Dendritic cell treated with granulocyte-macrophage colony-stimulating factor and Interleukin-4, amounts not matched to agents 40 ng/mL and 50 ng/mL, for 4 days (primary cell): Measurements from ENCODE around the gene SYNGAP1.
"Not testable (repeated sequence)": the region's sequence is repeated elsewhere in the genome, so short reads cannot be mapped to it uniquely, and the experiment has no call there.

ENCODE experiments used
- H3K27ac Mint-ChIP-seq: one replicate; pipeline ENCODE4 v1.8.0; 2022; ENCODE audit warnings: mild to moderate bottlenecking, mixed read lengths
- H3K27me3 Mint-ChIP-seq: one replicate; pipeline ENCODE4 v1.8.0; 2022; ENCODE audit warnings: mild to moderate bottlenecking, mixed read lengths
- H3K36me3 Mint-ChIP-seq: one replicate; pipeline ENCODE4 v1.8.0; 2022; ENCODE audit warnings: low read depth, mixed read lengths
- H3K4me1 Mint-ChIP-seq: one replicate; pipeline ENCODE4 v1.8.0; 2022; ENCODE audit warnings: low read depth, mixed read lengths
- H3K4me3 Mint-ChIP-seq: one replicate; pipeline ENCODE4 v1.8.0; 2022; ENCODE audit warnings: mild to moderate bottlenecking, moderate library complexity, mixed read lengths
- H3K9me3 Mint-ChIP-seq: one replicate; pipeline ENCODE4 v1.8.0; 2022; ENCODE audit warnings: mixed read lengths
- intact Hi-C: fragments of 100-400 bp; cut with micrococcal nuclease; formaldehyde crosslinking; loops from one replicate; pipeline ENCODE4 v1.15.0; 2022

Gene SYNGAP1

DNA sequence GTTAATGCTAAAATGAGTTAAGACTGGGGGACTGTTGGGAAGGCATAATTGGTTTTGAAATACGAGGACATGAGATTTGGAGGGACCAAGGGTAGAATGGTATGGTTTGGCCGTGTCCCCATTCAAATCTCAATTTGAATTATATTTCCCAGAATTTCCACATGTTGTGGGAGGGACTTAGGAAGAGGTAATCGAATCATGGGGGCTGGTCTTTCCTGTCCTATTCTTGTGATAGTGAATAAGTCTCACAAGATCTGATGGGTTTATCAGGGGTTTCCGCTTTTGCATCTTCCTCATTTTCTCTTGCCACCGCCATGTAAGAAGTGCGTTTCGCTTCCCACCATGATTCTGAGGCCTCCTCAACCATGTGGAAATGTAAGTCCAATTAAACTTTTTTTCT is 47.2 kb downstream of the SYNGAP1 start:
- H3K9me3 Mint-ChIP-seq: no peaks in the 10 kb centered on the region
- H3K4me1 Mint-ChIP-seq: no peaks in the 10 kb centered on the region
- intact Hi-C loops: no loop called here
- no peak overlapping the region for H3K27ac Mint-ChIP-seq
- no peaks in the 10 kb centered on the region for H3K36me3 Mint-ChIP-seq
- no peak overlapping the region for H3K4me3 Mint-ChIP-seq
- peaks cover 3% of the 10 kb centered on the region for H3K27me3 Mint-ChIP-seq

DNA sequence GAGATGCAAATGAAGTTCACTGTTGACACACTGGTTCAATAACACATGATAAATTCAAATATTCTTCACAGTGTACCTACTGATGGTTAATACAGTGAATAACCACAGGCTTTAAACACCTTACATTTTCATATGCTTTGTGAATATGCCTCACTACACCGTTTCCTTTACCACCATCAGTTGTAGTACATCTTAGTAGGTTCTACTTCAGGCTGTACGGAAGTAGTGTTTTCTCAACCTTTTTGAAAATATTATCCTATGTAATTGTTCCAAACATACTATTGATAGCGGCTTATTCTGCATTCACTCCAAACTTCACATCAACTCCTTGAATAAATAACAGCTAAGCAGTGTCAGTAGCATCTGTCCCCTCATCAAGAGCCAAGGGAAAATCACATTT is 49.8 kb downstream of the SYNGAP1 start:
- Mint-ChIP-seq H3K4me3 (no peak overlapping the region), H3K9me3 (no peaks in the 10 kb centered on the region), H3K27me3 (no peaks in the 10 kb centered on the region), H3K4me1 (no peaks in the 10 kb centered on the region), H3K27ac (no peak overlapping the region), H3K36me3 (no peaks in the 10 kb centered on the region)
- intact Hi-C loops: no loop called here

DNA sequence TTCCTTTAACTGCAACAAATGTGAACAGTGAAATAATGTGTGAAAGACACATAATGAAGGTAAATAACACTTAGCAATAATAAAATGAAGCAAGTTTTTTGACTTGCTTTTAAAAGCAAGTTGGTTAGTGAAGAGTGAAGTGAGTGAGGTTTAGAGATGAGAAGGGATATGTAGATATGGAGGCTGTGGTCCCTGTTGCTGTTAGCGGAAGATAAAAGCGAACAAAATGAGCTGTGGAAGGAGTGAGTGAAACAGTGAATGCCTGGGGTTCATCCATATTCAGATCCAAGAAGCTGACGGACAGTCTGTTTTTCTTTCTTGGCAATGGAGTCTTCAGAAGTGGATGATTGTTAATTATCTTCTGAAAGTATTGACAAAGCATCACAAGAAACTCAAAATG is 58.0 kb downstream of the SYNGAP1 start:
- intact Hi-C loops: no loop called here
- Mint-ChIP-seq H3K9me3 (no peaks in the 10 kb centered on the region), H3K36me3 (no peaks in the 10 kb centered on the region), H3K4me3 (no peak overlapping the region), H3K4me1 (no peaks in the 10 kb centered on the region), H3K27me3 (peaks cover 14% of the 10 kb centered on the region), H3K27ac (no peak overlapping the region)

DNA sequence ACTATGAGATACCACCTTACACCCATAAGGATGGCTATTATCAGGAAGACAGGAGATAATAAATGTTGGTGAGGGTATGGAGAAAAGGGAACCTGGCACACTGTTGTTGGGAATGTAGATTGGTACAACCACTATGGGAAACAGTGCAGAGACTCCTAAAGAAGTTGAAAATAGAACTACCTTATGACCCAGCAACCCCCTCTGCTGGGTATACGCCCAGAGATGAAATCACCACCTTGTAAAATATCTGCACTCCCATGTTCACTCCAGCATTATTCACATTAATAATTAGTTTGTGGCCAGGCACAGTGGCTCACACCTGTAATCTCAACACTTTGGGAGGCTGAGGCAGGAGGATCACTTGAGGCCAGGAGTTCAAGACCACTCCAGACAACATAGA is 61.3 kb downstream of the SYNGAP1 start:
- H3K36me3 Mint-ChIP-seq: no peaks in the 10 kb centered on the region
- no peaks in the 10 kb centered on the region for H3K9me3 Mint-ChIP-seq
- intact Hi-C loops: no loop called here
- H3K27ac Mint-ChIP-seq: no peak overlapping the region
- H3K4me3 Mint-ChIP-seq: no peak overlapping the region
- no peaks in the 10 kb centered on the region for H3K4me1 Mint-ChIP-seq
- H3K27me3 Mint-ChIP-seq: peaks cover 11% of the 10 kb centered on the region

DNA sequence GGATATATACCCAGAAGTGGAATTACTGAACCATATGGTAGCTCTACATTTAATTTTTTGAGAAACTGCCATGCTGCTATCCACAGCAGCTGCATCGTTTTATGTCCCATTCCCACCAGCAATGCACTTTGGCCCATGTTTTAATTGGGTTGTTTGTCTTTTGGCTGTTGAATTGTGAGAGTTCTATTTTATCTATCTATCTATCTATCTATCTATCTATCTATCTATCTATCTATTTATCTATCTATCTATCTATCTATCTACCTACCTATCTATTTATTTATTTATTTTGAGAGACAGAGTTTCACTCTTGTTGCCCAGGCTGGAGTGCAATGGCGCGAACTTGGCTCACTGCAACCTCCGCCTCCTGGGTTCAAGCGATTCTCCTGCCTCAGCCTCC is 62.8 kb downstream of the SYNGAP1 start:
- peaks cover 12% of the 10 kb centered on the region for H3K27me3 Mint-ChIP-seq
- H3K27ac Mint-ChIP-seq, H3K4me1 Mint-ChIP-seq, H3K4me3 Mint-ChIP-seq, H3K36me3 Mint-ChIP-seq, H3K9me3 Mint-ChIP-seq, intact Hi-C loops: not testable (repeated sequence)

DNA sequence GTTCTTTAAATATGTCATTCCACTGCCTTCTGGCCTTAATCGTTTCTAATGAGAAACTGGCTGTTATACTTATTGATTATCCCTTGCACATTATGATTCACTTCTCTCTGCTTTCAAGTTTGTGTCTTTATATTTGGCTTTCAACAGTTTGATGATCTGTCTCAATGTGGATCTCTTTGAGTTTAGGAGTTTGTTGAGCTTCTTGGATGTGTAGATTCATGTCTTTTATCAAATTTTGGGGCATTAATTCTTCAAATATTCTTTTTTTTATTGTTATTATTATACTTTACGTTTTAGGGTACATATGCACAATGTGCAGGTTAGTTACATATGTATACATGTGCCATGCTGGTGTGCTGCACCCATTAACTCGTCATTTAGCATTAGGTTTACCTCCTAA is 63.8 kb downstream of the SYNGAP1 start:
- H3K27ac Mint-ChIP-seq: no peak overlapping the region
- H3K27me3 Mint-ChIP-seq: peaks cover 9% of the 10 kb centered on the region
- H3K9me3 Mint-ChIP-seq: no peaks in the 10 kb centered on the region
- H3K36me3 Mint-ChIP-seq: no peaks in the 10 kb centered on the region
- H3K4me1 Mint-ChIP-seq: no peaks in the 10 kb centered on the region
- intact Hi-C loops: no loop called here
- H3K4me3 Mint-ChIP-seq: no peak overlapping the region

DNA sequence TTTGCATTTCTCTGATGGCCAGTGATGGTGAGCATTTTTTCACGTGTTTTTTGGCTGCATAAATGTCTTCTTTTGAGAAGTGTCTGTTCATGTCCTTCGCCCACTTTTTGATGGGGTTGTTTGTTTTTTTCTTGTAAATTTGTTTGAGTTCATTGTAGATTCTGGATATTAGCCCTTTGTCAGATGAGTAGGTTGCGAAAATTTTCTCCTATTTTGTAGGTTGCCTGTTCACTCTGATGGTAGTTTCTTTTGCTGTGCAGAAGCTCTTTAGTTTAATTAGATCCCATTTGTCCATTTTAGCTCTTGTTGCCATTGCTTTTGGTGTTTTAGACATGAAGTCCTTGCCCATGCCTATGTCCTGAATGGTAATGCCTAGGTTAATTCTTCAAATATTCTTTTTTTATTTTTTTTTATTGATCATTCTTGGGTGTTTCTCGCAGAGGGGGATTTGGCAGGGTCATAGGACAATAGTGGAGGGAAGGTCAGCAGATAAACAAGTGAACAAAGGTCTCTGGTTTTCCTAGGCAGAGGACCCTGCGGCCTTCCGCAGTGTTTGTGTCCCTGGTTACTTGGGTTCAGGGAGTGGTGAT is 64.9 kb downstream of the SYNGAP1 start:
- H3K27ac Mint-ChIP-seq, H3K9me3 Mint-ChIP-seq, H3K4me1 Mint-ChIP-seq, intact Hi-C loops, H3K36me3 Mint-ChIP-seq, H3K27me3 Mint-ChIP-seq, H3K4me3 Mint-ChIP-seq: not testable (repeated sequence)

DNA sequence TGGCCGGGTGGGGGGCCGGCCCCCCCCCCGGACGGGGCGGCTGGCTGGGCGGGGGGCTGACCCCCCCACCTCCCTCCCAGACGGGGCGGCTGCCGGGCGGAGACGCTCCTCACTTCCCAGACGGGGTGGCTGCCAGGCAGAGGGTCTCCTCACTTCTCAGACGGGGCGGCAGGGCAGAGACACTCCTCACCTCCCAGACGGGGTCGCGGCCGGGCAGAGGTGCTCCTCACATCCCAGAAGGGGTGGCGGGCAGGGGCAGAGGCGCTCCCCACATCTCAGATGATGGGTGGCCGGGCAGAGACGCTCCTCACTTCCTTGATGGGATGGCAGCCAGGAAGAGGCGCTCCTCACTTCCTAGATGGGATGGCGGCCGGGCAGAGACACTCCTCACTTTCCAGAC is 65.8 kb downstream of the SYNGAP1 start:
- H3K4me1 Mint-ChIP-seq, intact Hi-C loops, H3K9me3 Mint-ChIP-seq, H3K27me3 Mint-ChIP-seq, H3K36me3 Mint-ChIP-seq, H3K4me3 Mint-ChIP-seq, H3K27ac Mint-ChIP-seq: not testable (repeated sequence)

DNA sequence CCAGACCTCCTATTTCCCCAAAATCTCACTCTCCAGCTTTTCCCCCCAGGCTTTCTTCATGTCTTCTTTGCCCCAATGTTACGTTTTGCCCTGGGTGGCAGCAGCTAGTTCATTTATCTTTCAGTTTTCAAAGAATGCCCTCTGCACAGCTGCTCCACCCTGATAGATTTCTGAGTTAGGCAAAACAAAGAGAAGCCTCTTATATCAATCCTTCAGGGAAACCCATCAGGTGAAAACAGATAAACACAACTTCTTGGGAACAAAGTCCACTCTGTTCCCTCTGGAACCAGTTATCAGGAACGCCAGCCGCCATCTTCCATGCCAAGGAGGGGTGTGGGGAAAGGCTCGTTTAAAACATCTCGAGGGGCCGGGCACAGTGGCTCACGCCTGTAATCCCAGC is 68.5 kb downstream of the SYNGAP1 start:
- no peaks in the 10 kb centered on the region for H3K9me3 Mint-ChIP-seq
- H3K4me3 Mint-ChIP-seq: no peak overlapping the region
- no peak overlapping the region for H3K27ac Mint-ChIP-seq
- no peaks in the 10 kb centered on the region for H3K36me3 Mint-ChIP-seq
- peaks cover 5% of the 10 kb centered on the region for H3K27me3 Mint-ChIP-seq
- H3K4me1 Mint-ChIP-seq: no peaks in the 10 kb centered on the region
- intact Hi-C loops: no loop called here

DNA sequence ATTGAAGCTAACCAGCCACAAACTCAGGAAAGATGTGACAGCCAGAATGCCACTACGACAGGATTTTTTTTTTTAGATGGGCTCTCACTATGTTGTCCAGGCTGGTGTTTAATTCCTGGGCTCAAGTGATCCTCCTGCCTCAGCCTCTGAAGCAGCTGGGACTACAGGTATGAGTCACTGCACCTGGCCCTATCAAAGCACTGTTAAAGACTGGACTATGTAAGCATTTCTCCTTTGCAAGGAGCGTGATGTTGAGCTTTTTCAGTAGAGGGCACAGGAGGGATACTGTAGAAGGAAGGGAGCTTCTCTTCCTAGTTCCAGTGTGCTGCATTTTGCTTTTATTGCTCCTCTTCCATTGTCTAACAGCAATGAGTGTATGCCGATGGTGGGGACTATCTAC is 70.3 kb downstream of the SYNGAP1 start:
- Mint-ChIP-seq H3K36me3 (no peaks in the 10 kb centered on the region), H3K4me1 (no peaks in the 10 kb centered on the region), H3K27ac (no peak overlapping the region), H3K27me3 (peaks cover 8% of the 10 kb centered on the region), H3K9me3 (no peaks in the 10 kb centered on the region), H3K4me3 (no peak overlapping the region)
- intact Hi-C loops: no loop called here

DNA sequence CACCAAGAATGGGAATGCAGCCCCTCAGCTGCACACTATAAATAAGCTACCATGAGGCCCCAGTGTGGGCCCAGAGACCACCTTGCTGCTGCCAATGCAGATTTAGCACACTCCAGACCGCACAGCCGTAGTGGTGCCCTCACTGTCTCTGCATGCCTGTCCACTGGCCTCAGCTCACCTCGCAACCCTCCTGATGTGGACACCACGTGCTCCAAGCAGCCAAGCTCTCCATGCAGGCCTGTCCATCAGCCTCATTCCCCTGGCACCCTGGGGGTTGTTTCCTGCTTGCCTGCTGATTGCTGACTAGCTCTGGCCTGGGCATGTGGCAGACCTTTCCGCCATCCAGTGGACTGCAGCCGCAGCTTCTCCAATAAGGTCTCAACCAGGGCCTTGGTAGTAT is 70.8 kb downstream of the SYNGAP1 start:
- H3K27ac Mint-ChIP-seq: no peak overlapping the region
- no peak overlapping the region for H3K4me3 Mint-ChIP-seq
- H3K4me1 Mint-ChIP-seq: no peaks in the 10 kb centered on the region
- intact Hi-C loops: no loop called here
- H3K9me3 Mint-ChIP-seq: no peaks in the 10 kb centered on the region
- H3K36me3 Mint-ChIP-seq: no peaks in the 10 kb centered on the region
- H3K27me3 Mint-ChIP-seq: peaks cover 8% of the 10 kb centered on the region

DNA sequence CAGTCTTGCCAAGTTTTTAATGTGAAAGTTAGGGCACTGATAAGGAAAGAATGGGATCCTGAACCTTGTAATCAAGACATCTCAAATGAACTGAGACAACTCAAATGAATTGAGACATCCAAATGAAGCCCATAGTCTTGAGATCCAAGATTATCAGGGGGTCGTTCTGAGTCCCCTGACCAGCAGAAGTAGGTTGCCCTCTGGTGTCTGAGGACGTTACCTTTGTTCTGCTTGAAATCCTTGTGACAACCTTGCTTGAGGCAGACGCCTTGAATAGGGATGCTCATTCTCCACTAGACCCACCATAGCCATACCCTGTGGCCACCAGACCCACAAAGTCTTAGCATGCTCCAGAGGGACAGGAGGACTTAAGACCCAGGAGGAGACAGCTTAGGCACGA is 72.2 kb downstream of the SYNGAP1 start:
- no peak overlapping the region for H3K4me3 Mint-ChIP-seq
- H3K9me3 Mint-ChIP-seq: no peaks in the 10 kb centered on the region
- no peak overlapping the region for H3K27ac Mint-ChIP-seq
- intact Hi-C loops: no loop called here
- H3K36me3 Mint-ChIP-seq: no peaks in the 10 kb centered on the region
- no peaks in the 10 kb centered on the region for H3K4me1 Mint-ChIP-seq
- H3K27me3 Mint-ChIP-seq: peaks cover 9% of the 10 kb centered on the region

DNA sequence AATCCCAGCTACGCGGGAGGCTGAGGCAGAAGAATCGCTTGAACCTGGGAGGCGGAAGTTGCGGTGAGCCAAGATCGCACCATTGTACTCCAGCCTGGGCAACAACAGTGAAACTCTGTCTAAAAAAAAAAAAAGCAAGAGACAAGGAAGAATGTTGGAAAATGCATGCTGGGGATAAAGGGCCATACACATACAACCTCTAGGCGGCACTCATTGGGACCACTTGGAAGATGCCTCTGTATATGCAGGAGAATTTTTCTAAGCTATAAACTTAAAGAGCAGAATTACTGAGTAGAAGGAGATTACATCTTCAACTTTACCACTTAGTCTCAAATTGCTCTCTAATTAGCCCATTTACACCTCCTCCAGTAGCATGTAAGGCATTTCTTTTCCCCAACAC is 77.3 kb downstream of the SYNGAP1 start:
- Mint-ChIP-seq H3K36me3 (no peaks in the 10 kb centered on the region), H3K27ac (no peak overlapping the region)

DNA sequence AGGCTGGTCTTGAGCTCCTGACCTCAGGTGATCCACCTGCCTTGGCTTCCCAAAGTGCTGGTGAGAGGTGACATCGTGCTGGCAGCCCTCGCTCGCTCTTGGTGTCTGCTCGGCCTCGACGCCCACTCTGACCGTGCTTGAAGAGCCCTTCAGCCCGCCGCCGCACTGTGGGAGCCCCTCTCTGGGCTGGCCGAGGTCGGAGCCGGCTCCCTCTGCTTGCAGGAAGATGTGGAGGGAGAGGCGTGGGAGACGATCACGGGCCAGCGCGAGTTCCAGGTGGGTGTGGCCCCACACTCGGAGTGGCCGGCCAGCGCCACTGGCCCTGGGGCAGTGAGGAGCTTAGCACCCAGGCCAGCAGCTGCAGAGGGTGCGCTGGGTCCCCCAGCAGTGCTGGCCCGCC is 82.6 kb downstream of the SYNGAP1 start:
- H3K36me3 Mint-ChIP-seq: no peaks in the 10 kb centered on the region
- no peak overlapping the region for H3K27ac Mint-ChIP-seq
- no peak overlapping the region for H3K4me3 Mint-ChIP-seq
- H3K27me3 Mint-ChIP-seq: peaks cover 3% of the 10 kb centered on the region
- H3K9me3 Mint-ChIP-seq: peaks cover 5% of the 10 kb centered on the region
- peaks cover 5% of the 10 kb centered on the region for H3K4me1 Mint-ChIP-seq
- intact Hi-C loops: no loop called here

More for the DNA sequence above, 77.3 kb downstream of the SYNGAP1 start:
- Mint-ChIP-seq H3K4me1 (no peaks in the 10 kb centered on the region), H3K9me3 (no peaks in the 10 kb centered on the region), H3K27me3 (peaks cover 6% of the 10 kb centered on the region), H3K4me3 (no peak overlapping the region)
- intact Hi-C loops: no loop called here

DNA sequence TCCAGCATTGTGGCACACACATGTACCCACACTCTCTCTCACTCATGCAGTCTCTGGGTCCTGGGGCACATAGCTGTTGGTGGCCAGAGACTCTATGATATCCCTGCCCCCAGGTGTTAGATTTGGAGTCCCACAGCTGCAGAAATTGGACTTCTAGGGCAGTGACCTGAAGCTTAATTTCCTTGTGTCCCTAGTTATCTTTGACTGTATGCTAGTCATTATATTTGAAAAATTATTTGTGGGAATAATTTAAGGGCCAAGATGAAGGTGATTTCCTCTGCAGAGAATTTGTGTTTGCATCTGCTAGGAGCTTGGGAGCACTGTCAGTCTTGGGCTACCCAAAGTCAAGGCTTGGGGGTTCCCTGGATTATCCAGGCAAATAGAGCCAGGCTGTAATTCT is 84.6 kb downstream of the SYNGAP1 start:
- Mint-ChIP-seq H3K9me3 (peaks cover 5% of the 10 kb centered on the region), H3K4me3 (no peak overlapping the region), H3K27ac (no peak overlapping the region), H3K4me1 (peaks cover 14% of the 10 kb centered on the region), H3K36me3 (no peaks in the 10 kb centered on the region), H3K27me3 (peaks cover 2% of the 10 kb centered on the region)
- intact Hi-C loops: no loop called here
